CD4-positive, alpha-beta T cell (primary cell): ENCODE results near the gene NUP188. TPM values are rescaled to one million over a fixed set of nuclear protein-coding genes. Genes with fewer than 3 reads are reported as not detected.

ENCODE experiments used
- ATAC-seq: fragments of 200-7000 bp; cut with Tn5 transposase; one replicate; pipeline ENCODE4 v1.10.0; 2022; ENCODE audit warnings: mild to moderate bottlenecking; ENCODE audit not compliant: poor library complexity
- CTCF ChIA-PET: fragments of 350-600 bp; sonication (Branson Sonifier 250); formaldehyde crosslinking; loops from one replicate; lab custom pipeline; 2021; ENCODE audit warnings: antibody characterized with exemption, inconsistent platforms; lab: Charles Lee
- POLR2A ChIA-PET: fragments of 350-600 bp; sonication (Branson Sonifier 250); formaldehyde crosslinking; loops from one replicate; lab custom pipeline; 2021; ENCODE audit warnings: antibody characterized with exemption, inconsistent platforms; lab: Charles Lee
- DNase-seq, 14 experiments: peaks; one replicate each; pipeline ENCODE4 v3.0.0-alpha.2; 2013 to 2020; ENCODE audit warnings: mixed read lengths in 2 of 14
- H3K27ac ChIP-seq, 2 donors: one replicate each; pipeline versions ENCODE4 v1.5.1 to v1.7.0; 2013; ENCODE audit warnings: low read length in 2 of 2, low read depth in 1 of 2, mild to moderate bottlenecking in 1 of 2
- H3K27me3 ChIP-seq, 2 experiments: 1 replicate in 1 of 2; 2 replicates in 1 of 2; pipeline versions ENCODE4 v1.6.1 to v1.7.0; 2013; ENCODE audit warnings: low read length in 2 of 2, control low read depth in 1 of 2, mild to moderate bottlenecking in 1 of 2, moderate library complexity in 1 of 2; ENCODE audit not compliant: insufficient read depth in 2 of 2, control insufficient read depth in 1 of 2
- H3K36me3 ChIP-seq: one replicate; pipeline ENCODE4 v1.6.1; 2013; ENCODE audit warnings: low read length, control low read depth; ENCODE audit not compliant: insufficient read depth
- H3K4me1 ChIP-seq: one replicate; pipeline ENCODE4 v1.6.1; 2013; ENCODE audit warnings: low read length, control low read depth; ENCODE audit not compliant: insufficient read depth
- H3K4me3 ChIP-seq: one replicate; pipeline ENCODE4 v1.5.1; 2013; ENCODE audit warnings: mild to moderate bottlenecking, low read length, moderate library complexity
- H3K9me3 ChIP-seq, 2 experiments: 1 replicate in 1 of 2; 2 replicates in 1 of 2; pipeline versions ENCODE4 v1.6.1 to v1.7.0; 2013; ENCODE audit warnings: low read length in 2 of 2, mild to moderate bottlenecking in 2 of 2, control low read depth in 1 of 2, moderate library complexity in 1 of 2; ENCODE audit not compliant: control insufficient read depth in 1 of 2, insufficient read depth in 1 of 2
- H3K27ac Mint-ChIP-seq: one replicate; pipeline ENCODE4 v1.8.0; 2020; ENCODE audit warnings: mixed read lengths
- H3K27me3 Mint-ChIP-seq: one replicate; pipeline ENCODE4 v1.8.0; 2021; ENCODE audit warnings: mixed read lengths
- H3K36me3 Mint-ChIP-seq: one replicate; pipeline ENCODE4 v1.8.0; 2021; ENCODE audit warnings: low read depth, mixed read lengths
- H3K4me1 Mint-ChIP-seq: one replicate; pipeline ENCODE4 v1.8.0; 2021; ENCODE audit warnings: low read depth, mixed read lengths
- H3K4me3 Mint-ChIP-seq: one replicate; pipeline ENCODE4 v1.8.0; 2020; ENCODE audit warnings: mild to moderate bottlenecking, mixed read lengths
- H3K9me3 Mint-ChIP-seq: one replicate; pipeline ENCODE4 v1.8.0; 2020; ENCODE audit warnings: mixed read lengths
- CTCF ChIP-seq: fragments of 200-600 bp; IDR thresholded peaks from one replicate; pipeline ENCODE4 v1.8.0; 2022; ENCODE audit warnings: antibody characterized with exemption, mild to moderate bottlenecking
- intact Hi-C, 2 experiments: fragments of 100-400 bp; cut with DNase I in 1 of 2; cut with micrococcal nuclease in 1 of 2; formaldehyde crosslinking; loops; one replicate each; pipeline versions ENCODE4 v1.15.1 to v1.9.0; 2023 to 2025; cut with DNase I, micrococcal nuclease
- polyA plus RNA-seq, 2 donors: library from polyadenylated mRNA; unstranded; fragments of 120-200 nt; gene quantifications; one replicate each; pipeline ENCODE4 v1.2.1, GENCODE V29; 2013
- total RNA-seq, 174 experiments: library from RNA in 2 of 174; stranded (reverse) in 2 of 174; gene quantifications; one replicate each; pipeline ENCODE4 v1.2.3 and lab custom pipeline; 2021 to 2026

The NUP188 gene
- total RNA-seq, result 10 to 100 TPM; 43.0 to 43.9 TPM
- polyA plus RNA-seq (2013, experiment 1 of 2), result 31.1 TPM
- 40.8 TPM for polyA plus RNA-seq (2013, experiment 2 of 2)
- 54.3 to 431 (median 105) reads per million in 172 experiments for total RNA-seq (lab: John Stamatoyannopoulos, UW)

DNA sequence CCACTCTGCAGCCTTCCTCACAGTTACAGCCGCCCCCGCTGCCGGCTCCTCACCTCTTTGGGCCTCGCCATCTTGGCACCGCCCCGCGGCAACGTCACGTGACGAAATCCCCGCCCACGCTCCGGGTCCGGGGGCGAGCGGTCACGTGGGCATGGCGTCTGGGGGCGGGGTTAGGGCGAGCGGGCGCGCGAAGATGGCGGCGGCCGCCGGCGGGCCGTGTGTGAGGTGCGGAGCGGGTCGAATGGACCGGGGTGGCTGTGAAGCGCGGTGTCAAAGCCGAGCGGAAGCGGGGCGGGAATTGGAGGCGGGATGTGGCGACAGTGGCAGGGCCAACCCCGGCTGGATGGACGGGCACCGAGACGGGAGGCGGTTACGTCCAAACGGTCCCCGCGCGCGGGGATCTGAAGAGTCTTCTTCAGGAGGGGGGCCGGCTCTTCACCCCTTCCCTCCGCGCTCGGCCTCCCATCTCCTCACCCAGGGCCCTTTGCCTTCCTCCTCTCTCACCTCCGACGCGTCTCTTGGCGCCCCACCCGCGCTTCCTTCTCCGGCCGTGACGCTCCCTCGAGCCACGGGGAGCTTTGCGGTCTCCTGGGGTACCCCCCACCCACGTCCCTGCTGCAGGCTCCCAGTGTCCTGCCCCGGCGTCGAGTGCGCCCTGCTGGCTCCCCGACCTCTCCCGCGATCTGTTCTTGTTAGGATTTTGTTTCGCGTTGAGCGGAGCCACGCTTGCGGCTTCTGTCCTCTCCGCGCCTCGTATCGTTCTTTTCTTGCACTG lies at the start of gene NUP188, which contains the start of gene DOLK:
Gene NUP188 (plus strand): TSS at position 173 of the 775 bp plus-strand sequence. CDS start 21 bp downstream, at position 194.
Gene DOLK (minus strand): TSS at position 77 of the 775 bp plus-strand sequence. CDS start 300 bp downstream, outside the sequence.
- ChIA-PET CTCF (interaction anchor here (0.6 to 1.4 kb wide), 2 partner anchors 19 to 130 kb away, joined by 3 to 5 read pairs; partner anchors contain the start of gene ENDOG), POLR2A (interaction anchor here (0.9 to 2.1 kb wide), 5 partner anchors 23 to 672 kb away, joined by 3 to 5 read pairs (median 4); partner anchors contain the start of genes ENDOG, GOLGA2 and SWI5)
- Histone ChIP-seq H3K4me1 (peaks cover 24% of the 10 kb centered on the region), H3K27me3 (no peaks in the 10 kb centered on the region), H3K4me3 (peak within 1 kb of the TSS; percentile 99), H3K36me3 (peaks cover 33% of the 10 kb centered on the region), H3K9me3 (no peaks in the 10 kb centered on the region), H3K27ac (peak within 1 kb of the TSS; percentile 93 to 97)
- no peak for TF ChIP-seq CTCF
- Mint-ChIP-seq H3K27ac (peak within 1 kb of the TSS; percentile 89), H3K9me3 (no peaks in the 10 kb centered on the region), H3K36me3 (peaks cover 40% of the 10 kb centered on the region), H3K27me3 (no peaks in the 10 kb centered on the region), H3K4me1 (peaks cover 37% of the 10 kb centered on the region), H3K4me3 (peak within 1 kb of the TSS; percentile 99)
- intact Hi-C loops, result loop anchor here in 1 of 2 experiments (1.0 to 5.0 kb wide), 5 partner anchors 66 to 445 kb away; partner anchors contain the start of genes CRAT, GLE1, KYAT1 and MIGA2
- ATAC-seq, result peak; percentile 87
- DNase-seq, result peak; percentile 95 to 100 (median 99)

DNA sequence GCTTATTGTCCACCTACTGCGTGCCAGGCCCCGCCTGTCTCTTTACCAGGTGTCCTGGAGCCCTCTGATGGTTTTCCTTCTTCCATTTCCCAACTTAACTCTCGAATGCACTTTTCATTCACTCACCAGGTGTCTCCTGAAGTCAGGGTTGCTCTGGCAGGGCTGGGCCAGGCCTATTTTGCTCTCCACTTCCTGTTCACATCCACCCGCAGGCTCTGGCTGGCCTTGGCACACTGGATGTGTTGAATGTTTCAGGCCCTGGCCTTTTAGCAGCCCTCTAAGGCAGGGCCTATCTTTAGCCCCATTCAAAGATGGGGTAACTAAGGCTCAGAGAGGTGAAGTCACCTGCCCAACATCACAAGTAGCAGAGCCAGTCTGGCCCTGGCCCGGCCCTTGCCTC lies 49.1 kb upstream of the NUP188 start:
- Histone ChIP-seq H3K36me3 (peaks cover 33% of the 10 kb centered on the region), H3K27me3 (no peaks in the 10 kb centered on the region), H3K4me3 (no peak overlapping the region), H3K9me3 (no peaks in the 10 kb centered on the region), H3K4me1 (peaks cover 89% of the 10 kb centered on the region), H3K27ac (peak overlapping the region; percentile 69 to 86)
- Mint-ChIP-seq H3K4me3 (peak overlapping the region; percentile 30), H3K27ac (peak overlapping the region; percentile 95), H3K36me3 (peaks cover 51% of the 10 kb centered on the region), H3K27me3 (no peaks in the 10 kb centered on the region), H3K9me3 (no peaks in the 10 kb centered on the region), H3K4me1 (peaks cover 88% of the 10 kb centered on the region)
- intact Hi-C loops, result no loop called here
- ATAC-seq (no peak), DNase-seq (peak in 1 of 14 experiments; percentile 32)
- TF ChIP-seq CTCF, result no peak
- POLR2A ChIA-PET, result interaction anchor here (1.2 to 1.4 kb wide), 2 partner anchors 16 to 18 kb away, joined by 4 read pairs; partner anchors contain the start of genes KYAT1 and LRRC8A
- CTCF ChIA-PET, result interaction anchor here (1.2 to 1.4 kb wide), 2 partner anchors 29 to 80 kb away, joined by 3 to 4 read pairs; partner anchors contain the start of gene ENDOG

- Mint-ChIP-seq H3K27me3 (no peaks in the 10 kb centered on the region), H3K27ac (peak overlapping the region; percentile 95), H3K9me3 (no peaks in the 10 kb centered on the region), H3K4me1 (peaks cover 90% of the 10 kb centered on the region), H3K4me3 (peak overlapping the region; percentile 77), H3K36me3 (peaks cover 46% of the 10 kb centered on the region)
- ATAC-seq (no peak), DNase-seq (no peak)
- peaks cover 91% of the 10 kb centered on the region for H3K4me1 ChIP-seq
- POLR2A ChIA-PET, result interaction anchor here (1.4 kb wide), 1 partner anchor 17 kb away, joined by 4 read pairs; the partner anchor contains the start of genes KYAT1 and LRRC8A
- CTCF ChIA-PET, result interaction anchor here (1.2 to 1.4 kb wide), 2 partner anchors 29 to 81 kb away, joined by 3 to 4 read pairs; partner anchors contain the start of gene ENDOG
- H3K36me3 ChIP-seq, result peaks cover 30% of the 10 kb centered on the region
- H3K27me3 ChIP-seq, result no peaks in the 10 kb centered on the region
- no peak for TF ChIP-seq CTCF
- peak overlapping the region; percentile 69 to 86 for H3K27ac ChIP-seq
- no peaks in the 10 kb centered on the region for H3K9me3 ChIP-seq
- no peak overlapping the region for H3K4me3 ChIP-seq
- intact Hi-C loops, result no loop called here
Observed at GRCh38 chr9:128898845-128899565, 48.5 kb upstream of the NUP188 start.
